OCI-LY7 (cell line): ENCODE results near the gene SIGLEC12.

ENCODE experiments used
- EZH2phosphoT487 ChIP-seq: fragments of 200-600 bp; sonication (generic); IDR thresholded peaks from 2 replicates; pipeline ENCODE4 v1.6.1; 2018; ENCODE audit warnings: low read depth, borderline replicate concordance, mild to moderate bottlenecking, mixed run types, antibody characterized with exemption, low read length, moderate library complexity, mixed read lengths
- TF ChIP-seq, protein P1 (sequence below): fragments of 200-600 bp; sonication (generic); conservative IDR thresholded peaks from 2 replicates; pipeline ENCODE4 v1.5.1; 2014; ENCODE audit warnings: mild to moderate bottlenecking, antibody characterized with exemption, low read length, moderate library complexity, mixed read lengths

- TF ChIP-seq EZH2phosphoT487: no peak
- TF ChIP-seq, protein P1, sequence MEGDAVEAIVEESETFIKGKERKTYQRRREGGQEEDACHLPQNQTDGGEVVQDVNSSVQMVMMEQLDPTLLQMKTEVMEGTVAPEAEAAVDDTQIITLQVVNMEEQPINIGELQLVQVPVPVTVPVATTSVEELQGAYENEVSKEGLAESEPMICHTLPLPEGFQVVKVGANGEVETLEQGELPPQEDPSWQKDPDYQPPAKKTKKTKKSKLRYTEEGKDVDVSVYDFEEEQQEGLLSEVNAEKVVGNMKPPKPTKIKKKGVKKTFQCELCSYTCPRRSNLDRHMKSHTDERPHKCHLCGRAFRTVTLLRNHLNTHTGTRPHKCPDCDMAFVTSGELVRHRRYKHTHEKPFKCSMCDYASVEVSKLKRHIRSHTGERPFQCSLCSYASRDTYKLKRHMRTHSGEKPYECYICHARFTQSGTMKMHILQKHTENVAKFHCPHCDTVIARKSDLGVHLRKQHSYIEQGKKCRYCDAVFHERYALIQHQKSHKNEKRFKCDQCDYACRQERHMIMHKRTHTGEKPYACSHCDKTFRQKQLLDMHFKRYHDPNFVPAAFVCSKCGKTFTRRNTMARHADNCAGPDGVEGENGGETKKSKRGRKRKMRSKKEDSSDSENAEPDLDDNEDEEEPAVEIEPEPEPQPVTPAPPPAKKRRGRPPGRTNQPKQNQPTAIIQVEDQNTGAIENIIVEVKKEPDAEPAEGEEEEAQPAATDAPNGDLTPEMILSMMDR: no peak
These were observed 34.9 kb downstream of the SIGLEC12 start for GRCh38 chr19:51466723-51467122.
